Left lung (tissue), 10 donors: ENCODE results near the gene ARHGAP18. TPM values are rescaled to one million over a fixed set of nuclear protein-coding genes. Genes with fewer than 3 reads are reported as not detected.

Source experiments
- ATAC-seq: fragments of 200-7000 bp; cut with Tn5 transposase; one replicate; pipeline ENCODE4 v1.9.1; 2020; ENCODE audit warnings: moderate library complexity
- DNase-seq, 4 donors: peaks; one replicate each; pipeline ENCODE4 v3.0.0-alpha.2; 2013 to 2020
- H3K27ac ChIP-seq, 2 donors: fragments of 200-600 bp; sonication (generic) in 1 of 2; one replicate each; pipeline versions ENCODE4 v1.5.0 to v1.8.0; 2020 to 2021
- H3K27me3 ChIP-seq, 2 donors: fragments of 200-600 bp; sonication (generic) in 1 of 2; one replicate each; pipeline versions ENCODE4 v1.5.0 to v1.8.0; 2020 to 2021
- H3K36me3 ChIP-seq, 2 donors: fragments of 200-600 bp; sonication (generic) in 1 of 2; one replicate each; pipeline versions ENCODE4 v1.5.0 to v1.8.0; 2020 to 2021
- H3K4me1 ChIP-seq, 2 donors: fragments of 200-600 bp; one replicate each; pipeline ENCODE4 v1.8.0; 2021
- H3K4me3 ChIP-seq, 2 donors: fragments of 200-600 bp; sonication (generic) in 1 of 2; one replicate each; pipeline versions ENCODE4 v1.5.0 to v1.8.0; 2020 to 2021; ENCODE audit warnings: mild to moderate bottlenecking in 1 of 2
- H3K9me3 ChIP-seq, 2 donors: fragments of 200-600 bp; sonication (generic) in 1 of 2; one replicate each; pipeline versions ENCODE4 v1.5.0 to v1.8.0; 2020 to 2021
- CTCF ChIP-seq, 2 donors: fragments of 200-600 bp; sonication (generic) in 1 of 2; IDR thresholded peaks; one replicate each; pipeline versions ENCODE4 v1.5.0 to v1.8.0; 2021; ENCODE audit warnings: antibody characterized with exemption in 2 of 2
- intact Hi-C, 2 donors: fragments of 100-400 bp; cut with DNase I; formaldehyde crosslinking; loops; one replicate each; pipeline versions ENCODE4 v1.11.2 to v1.14.2; 2022
- polyA plus RNA-seq, 6 donors: library from polyadenylated mRNA; unstranded; fragments of 120-200 nt; gene quantifications; one replicate each; pipeline ENCODE4 v1.2.1, GENCODE V29; 2013; ENCODE audit not compliant: insufficient read length in 6 of 6
- total RNA-seq, 2 donors: library from RNA; stranded (reverse); fragmentation: NEBNext Ultra II Directional; extraction: Animal tissue kit (Norgen Biotek cat#: 25700); gene quantifications; one replicate each; pipeline ENCODE4 v1.2.1, GENCODE V29; 2021
- donor health status: DM: no; HTN: yes; CAD: no.
- donor health status: DM: no; HTN: no; CAD: no.

ARHGAP18 gene
- total and polyA plus RNA-seq, 8 donors, result 46.0 to 76.4 (median 67.9) TPM

- Histone ChIP-seq H3K27ac (peak overlapping the region; percentile 77 to 88), H3K27me3 (no peaks in the 10 kb centered on the region), H3K4me3 (no peak overlapping the region), H3K4me1 (peaks cover 35 to 52% of the 10 kb centered on the region in 2 donors), H3K9me3 (no peaks in the 10 kb centered on the region), H3K36me3 (no peaks in the 10 kb centered on the region)
- peak; percentile 60 for ATAC-seq
- DNase-seq, result no peak
- intact Hi-C loops, result no loop called here
- no peak for TF ChIP-seq CTCF (IDR thresholded peaks at IDR 0.05)
These were observed 36.9 kb downstream of the ARHGAP18 start for GRCh38 chr6:129672881-129673631.

GRCh38 chr6:129672341-129672682 lies 37.7 kb downstream of the ARHGAP18 start:
- ATAC-seq (peak; percentile 56), DNase-seq (no peak)
- peaks cover 35 to 45% of the 10 kb centered on the region in 2 donors for H3K4me1 ChIP-seq
- no peak for TF ChIP-seq CTCF (IDR thresholded peaks at IDR 0.05)
- peak overlapping the region; percentile 77 to 88 for H3K27ac ChIP-seq
- H3K9me3 ChIP-seq, result no peaks in the 10 kb centered on the region
- intact Hi-C loops, result no loop called here
- H3K4me3 ChIP-seq, result no peak overlapping the region
- H3K36me3 ChIP-seq, result no peaks in the 10 kb centered on the region
- H3K27me3 ChIP-seq, result no peaks in the 10 kb centered on the region

GRCh38 chr6:129671442-129672340 lies 38.3 kb downstream of the ARHGAP18 start:
- Histone ChIP-seq H3K4me3 (no peak overlapping the region), H3K9me3 (no peaks in the 10 kb centered on the region), H3K36me3 (no peaks in the 10 kb centered on the region), H3K27ac (peak overlapping the region; percentile 77 to 88), H3K4me1 (peaks cover 35 to 46% of the 10 kb centered on the region in 2 donors), H3K27me3 (no peaks in the 10 kb centered on the region)
- ATAC-seq (peak; percentile 80), DNase-seq (peak in 1 of 4 donors; percentile 59)
- peak in 1 of 2 donors; percentile 38 for TF ChIP-seq CTCF (IDR thresholded peaks at IDR 0.05)
- intact Hi-C loops, result no loop called here

GRCh38 chr6:129670634-129671033 lies 39.3 kb downstream of the ARHGAP18 start:
- Histone ChIP-seq H3K4me1 (peaks cover 35 to 57% of the 10 kb centered on the region in 2 donors), H3K9me3 (no peaks in the 10 kb centered on the region), H3K4me3 (no peak overlapping the region), H3K27me3 (no peaks in the 10 kb centered on the region), H3K27ac (no peak overlapping the region), H3K36me3 (no peaks in the 10 kb centered on the region)
- no peak for TF ChIP-seq CTCF (IDR thresholded peaks at IDR 0.05)
- no peak for ATAC-seq
- intact Hi-C loops, result no loop called here
- DNase-seq, result no peak

GRCh38 chr6:129667621-129668020 lies 42.4 kb downstream of the ARHGAP18 start:
- intact Hi-C loops, result no loop called here
- H3K4me1 ChIP-seq, result peaks cover 23 to 38% of the 10 kb centered on the region in 2 donors
- no peak for ATAC-seq

More at GRCh38 chr6:129667621-129668020, 42.4 kb downstream of the ARHGAP18 start:
- Histone ChIP-seq H3K36me3 (no peaks in the 10 kb centered on the region), H3K27ac (no peak overlapping the region), H3K9me3 (no peaks in the 10 kb centered on the region), H3K27me3 (no peaks in the 10 kb centered on the region), H3K4me3 (no peak overlapping the region)
- TF ChIP-seq CTCF (IDR thresholded peaks at IDR 0.05), result no peak
- DNase-seq, result no peak
